ENCODE results near the gene MPDU1. TPM values are rescaled to one million over a fixed set of nuclear protein-coding genes. Genes with fewer than 3 reads are reported as not detected.

Gene MPDU1
- total and polyA plus RNA-seq, 2 of the 13 experiments (the other 11 are each of a cell fraction or from before 2014, with no cell fraction given) = 112 to 167 TPM

GRCh38 chr17:7573324-7574080 lies 10.2 kb upstream of the MPDU1 start (continued):
- peak; percentile 87; the same call in 1 of the 2 replicates for TF ChIP-seq ETS1 (CRISPR knock-in tag; IDR thresholded peaks at IDR 0.05)
- no peak for TF ChIP-seq XRCC5 (optimal IDR thresholded peaks at IDR 0.05; ENCODE audit: low read length)
- no peak; the same call in 1 of the 2 replicates for TF ChIP-seq HMG20B (CRISPR knock-in tag; conservative IDR thresholded peaks at IDR 0.05)
- no peak for TF ChIP-seq HIC2 (CRISPR knock-in tag; IDR thresholded peaks at IDR 0.05; ENCODE audit: low read depth)
- no peak for TF ChIP-seq ZNF282 (IDR thresholded peaks at IDR 0.05; ENCODE audit: partially characterized antibody)
- no peak for TF ChIP-seq SMYD3 (CRISPR knock-in tag; IDR thresholded peaks at IDR 0.05)
- peak; percentile 66 for TF ChIP-seq BRD4 (CRISPR knock-in tag; IDR thresholded peaks at IDR 0.05)
- no peak for TF ChIP-seq ZMYM4 (CRISPR knock-in tag; IDR thresholded peaks at IDR 0.05)
- no peak; the same call in 1 of the 2 replicates for TF ChIP-seq DRAP1 (CRISPR knock-in tag; IDR thresholded peaks at IDR 0.05)
- TF ChIP-seq ZNF367 (CRISPR knock-in tag; IDR thresholded peaks at IDR 0.05; ENCODE audit: borderline replicate concordance) = peak; percentile 95
- no peak for TF ChIP-seq MAFK (conservative IDR thresholded peaks at IDR 0.05 in 1 of 2, IDR thresholded peaks at IDR 0.05 in 1 of 2; ENCODE audit: low read length in 2 of 2)
- no peak for TF ChIP-seq ZNF138 (CRISPR knock-in tag; IDR thresholded peaks at IDR 0.05; ENCODE audit: low read depth)
- TF ChIP-seq MIER2 (CRISPR knock-in tag; IDR thresholded peaks at IDR 0.05) = 0 out of 2 replicates have a peak, but pooled peaks have one; percentile 32
- peak; percentile 69; the same call in 1 of the 2 replicates for TF ChIP-seq NCOR1 (IDR thresholded peaks at IDR 0.05; ENCODE audit: borderline replicate concordance, low read length)
- no peak for TF ChIP-seq PCBP1 (IDR thresholded peaks at IDR 0.05; ENCODE audit: borderline replicate concordance, low read depth, low read length)
- 0 out of 2 replicates have a peak, but pooled peaks have one; percentile 31 for TF ChIP-seq ZNF724P (CRISPR knock-in tag; IDR thresholded peaks at IDR 0.05; ENCODE audit: borderline replicate concordance)
- peak; percentile 47; the same call in 1 of the 2 replicates for TF ChIP-seq CHD2 (IDR thresholded peaks at IDR 0.05; ENCODE audit: low read depth, low read length)
- no peak for TF ChIP-seq TRIM24 (CRISPR knock-in tag; IDR thresholded peaks at IDR 0.05)
- TF ChIP-seq, protein P1, sequence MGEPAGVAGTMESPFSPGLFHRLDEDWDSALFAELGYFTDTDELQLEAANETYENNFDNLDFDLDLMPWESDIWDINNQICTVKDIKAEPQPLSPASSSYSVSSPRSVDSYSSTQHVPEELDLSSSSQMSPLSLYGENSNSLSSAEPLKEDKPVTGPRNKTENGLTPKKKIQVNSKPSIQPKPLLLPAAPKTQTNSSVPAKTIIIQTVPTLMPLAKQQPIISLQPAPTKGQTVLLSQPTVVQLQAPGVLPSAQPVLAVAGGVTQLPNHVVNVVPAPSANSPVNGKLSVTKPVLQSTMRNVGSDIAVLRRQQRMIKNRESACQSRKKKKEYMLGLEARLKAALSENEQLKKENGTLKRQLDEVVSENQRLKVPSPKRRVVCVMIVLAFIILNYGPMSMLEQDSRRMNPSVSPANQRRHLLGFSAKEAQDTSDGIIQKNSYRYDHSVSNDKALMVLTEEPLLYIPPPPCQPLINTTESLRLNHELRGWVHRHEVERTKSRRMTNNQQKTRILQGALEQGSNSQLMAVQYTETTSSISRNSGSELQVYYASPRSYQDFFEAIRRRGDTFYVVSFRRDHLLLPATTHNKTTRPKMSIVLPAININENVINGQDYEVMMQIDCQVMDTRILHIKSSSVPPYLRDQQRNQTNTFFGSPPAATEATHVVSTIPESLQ (CRISPR knock-in tag; conservative IDR thresholded peaks at IDR 0.05) = no peak
- TF ChIP-seq HDAC2 (CRISPR knock-in tag; IDR thresholded peaks at IDR 0.05) = peak; percentile 46

All from HepG2 (cell line).